HAP-1 (cell line): ENCODE results near the gene ANKRD39.
A peak's percentile ranks its signal among the peaks of the same experiment; 100 is the strongest.

Experiments used
- DNase-seq, 2 experiments: peaks; one replicate each; pipeline ENCODE4 v3.0.0-alpha.2; 2016 to 2020; ENCODE audit warnings: low spot score in 2 of 2
- H3K27me3 ChIP-seq: fragments of 250-450 bp; sonication (Bioruptor Pico); 2 replicates; pipeline ENCODE4 v1.5.1; 2020; ENCODE audit warnings: low read depth, mild to moderate bottlenecking, moderate library complexity
- H3K36me3 ChIP-seq: fragments of 250-450 bp; sonication (Bioruptor Pico); replicated peaks from 2 replicates; pipeline ENCODE4 v1.5.1; 2020; ENCODE audit warnings: mild to moderate bottlenecking
- H3K4me1 ChIP-seq: fragments of 250-450 bp; sonication (Bioruptor Pico); 2 replicates; pipeline ENCODE4 v1.5.1; 2020; ENCODE audit warnings: mild to moderate bottlenecking
- H3K4me3 ChIP-seq: fragments of 250-450 bp; sonication (Bioruptor Pico); 2 replicates; pipeline ENCODE4 v1.5.1; 2020; ENCODE audit warnings: mild to moderate bottlenecking, moderate library complexity
- H3K9me3 ChIP-seq: fragments of 250-450 bp; sonication (Bioruptor Pico); 2 replicates; pipeline ENCODE4 v1.5.1; 2020; ENCODE audit warnings: mild to moderate bottlenecking, moderate library complexity
- in situ Hi-C: fragments of 300-500 bp; cut with MboI; formaldehyde crosslinking; loops from 3 replicates; pipeline ENCODE4 v1.14.3; 2020; ENCODE audit warnings: low sequenced_read_pairs, inconsistent platforms, mixed read lengths

The ANKRD39 gene

GRCh38 chr2:96804986-96805385, 52.8 kb downstream of the ANKRD39 start:
- Histone ChIP-seq H3K36me3 (peaks cover 20% of the 10 kb centered on the region), H3K4me1 (no peaks in the 10 kb centered on the region), H3K4me3 (no peak overlapping the region), H3K27me3 (no peaks in the 10 kb centered on the region), H3K9me3 (no peaks in the 10 kb centered on the region)
- no peak for DNase-seq
- in situ Hi-C loops, result no loop called here

GRCh38 chr2:96802721-96803120, 55.1 kb downstream of the ANKRD39 start:
- Histone ChIP-seq H3K27me3 (no peaks in the 10 kb centered on the region), H3K9me3 (no peaks in the 10 kb centered on the region), H3K4me1 (no peaks in the 10 kb centered on the region), H3K36me3 (peaks cover 24% of the 10 kb centered on the region), H3K4me3 (no peak overlapping the region)
- in situ Hi-C loops, result no loop called here
- no peak for DNase-seq

- Histone ChIP-seq H3K27me3 (no peaks in the 10 kb centered on the region), H3K4me1 (no peaks in the 10 kb centered on the region), H3K4me3 (no peak overlapping the region), H3K36me3 (peaks cover 24% of the 10 kb centered on the region), H3K9me3 (no peaks in the 10 kb centered on the region)
- in situ Hi-C loops, result no loop called here
- DNase-seq, result no peak
Measured at GRCh38 chr2:96801786-96802595, 55.8 kb downstream of the ANKRD39 start.

- DNase-seq, result peak; percentile 12 to 73
- no peaks in the 10 kb centered on the region for H3K4me1 ChIP-seq
- no peaks in the 10 kb centered on the region for H3K9me3 ChIP-seq
- H3K4me3 ChIP-seq, result no peak overlapping the region
- in situ Hi-C loops, result no loop called here
- H3K27me3 ChIP-seq, result no peaks in the 10 kb centered on the region
- H3K36me3 ChIP-seq, result peaks cover 24% of the 10 kb centered on the region
Measured at GRCh38 chr2:96801005-96801785, 56.6 kb downstream of the ANKRD39 start.

- Histone ChIP-seq H3K27me3 (no peaks in the 10 kb centered on the region), H3K36me3 (peaks cover 24% of the 10 kb centered on the region), H3K4me1 (no peaks in the 10 kb centered on the region), H3K9me3 (no peaks in the 10 kb centered on the region), H3K4me3 (no peak overlapping the region)
- in situ Hi-C loops, result no loop called here
- no peak for DNase-seq
Measured at GRCh38 chr2:96800061-96801004, 57.5 kb downstream of the ANKRD39 start.

- H3K9me3 ChIP-seq, result no peaks in the 10 kb centered on the region
- in situ Hi-C loops, result no loop called here
- no peak for DNase-seq
- H3K27me3 ChIP-seq, result no peaks in the 10 kb centered on the region
- peaks cover 24% of the 10 kb centered on the region for H3K36me3 ChIP-seq
- no peak overlapping the region for H3K4me3 ChIP-seq
- no peaks in the 10 kb centered on the region for H3K4me1 ChIP-seq
Measured at GRCh38 chr2:96799623-96799935, 58.2 kb downstream of the ANKRD39 start.

- DNase-seq, result no peak
- Histone ChIP-seq H3K4me3 (no peak overlapping the region), H3K27me3 (no peaks in the 10 kb centered on the region), H3K4me1 (no peaks in the 10 kb centered on the region), H3K9me3 (no peaks in the 10 kb centered on the region), H3K36me3 (peaks cover 24% of the 10 kb centered on the region)
- in situ Hi-C loops, result no loop called here
Measured at GRCh38 chr2:96798733-96799622, 58.8 kb downstream of the ANKRD39 start.
